ENCODE data around the gene FGF4. TPM values are rescaled to one million over a fixed set of nuclear protein-coding genes. Genes with fewer than 3 reads are reported as not detected.

FGF4 gene
- total RNA-seq, 1 experiment from 2014 or later: not detected

DNA sequence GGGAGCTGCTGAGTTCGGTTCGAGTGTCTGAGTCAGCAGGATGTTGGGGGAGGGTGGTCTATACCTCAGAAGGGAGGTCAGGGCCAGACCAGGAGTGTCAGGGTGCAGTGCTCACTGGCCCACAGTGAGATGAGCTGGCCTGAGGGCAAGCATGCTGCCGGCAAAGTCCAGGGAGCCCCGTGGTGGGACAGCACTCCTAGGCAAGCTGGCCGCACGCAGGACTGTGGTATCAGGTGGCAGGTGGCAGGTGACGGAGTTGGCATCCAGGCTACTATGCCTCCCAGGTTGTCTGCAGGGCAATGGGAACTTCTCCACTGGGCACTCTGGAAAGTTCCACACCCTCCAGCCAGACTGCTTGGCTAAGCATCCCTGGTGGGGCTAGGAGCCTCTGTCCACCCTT, 39.3 kb upstream of the FGF4 start:
- Histone ChIP-seq H3K79me2 (ENCODE audit: insufficient read depth, low read length) (no peaks in the 10 kb centered on the region), H3K27me3 (ENCODE audit: insufficient read depth, low read length) (0 out of 2 replicates have a peak, but pooled peaks cover 8% of the 10 kb centered on the region)

DNA sequence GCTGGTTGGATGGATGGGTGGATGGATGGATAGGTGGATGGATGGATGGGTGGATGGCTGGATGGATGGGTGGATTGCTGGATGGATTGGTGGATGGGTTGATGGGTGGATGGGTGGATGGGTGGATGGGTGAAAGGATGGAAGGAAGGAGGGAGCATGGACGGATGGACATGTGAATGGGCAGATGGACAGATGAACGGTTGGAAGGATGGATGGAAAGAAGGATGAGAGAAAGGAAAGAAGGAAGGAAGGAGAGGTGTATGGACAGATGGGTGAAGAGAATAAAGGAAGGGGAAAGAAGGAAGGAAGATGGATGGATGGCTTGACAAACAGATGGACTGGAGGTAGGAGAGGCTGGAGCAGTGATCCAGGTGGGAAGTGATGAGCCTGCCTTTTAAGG, 38.7 kb upstream of the FGF4 start:
- Histone ChIP-seq H3K27ac (ENCODE audit: low read depth, low read length) (no peak overlapping the region), H3K79me2 (ENCODE audit: insufficient read depth, low read length) (no peaks in the 10 kb centered on the region), H2AFZ (ENCODE audit: low read depth, low read length, poor library complexity, severe bottlenecking) (no peak overlapping the region), H3K9me3 (ENCODE audit: control insufficient read depth in 1 of 2, insufficient read depth in 1 of 2, low read depth in 1 of 2, low read length in 2 of 2) (no peaks in the 10 kb centered on the region), H4K20me1 (ENCODE audit: insufficient read depth) (no peaks in the 10 kb centered on the region), H3K4me2 (ENCODE audit: low read length) (no peak overlapping the region), H3K9me2 (ENCODE audit: insufficient read depth) (no peaks in the 10 kb centered on the region), H3K9ac (ENCODE audit: low read length) (no peak overlapping the region), H3K36me3 (ENCODE audit: control insufficient read depth in 1 of 2, insufficient read depth in 2 of 2, low read length in 2 of 2) (no peaks in the 10 kb centered on the region), H3K4me3 (replicated peaks in 1 of 2; ENCODE audit: low read depth in 1 of 2, low read length in 2 of 2) (no peak overlapping the region), H3K4me1 (ENCODE audit: control insufficient read depth in 1 of 2, insufficient read depth in 2 of 2, low read length in 2 of 2) (peaks cover 3 to 16% of the 10 kb centered on the region in 2 experiments; a peak in 3 of 4 replicates), H3K27me3 (ENCODE audit: insufficient read depth, low read length) (0 out of 2 replicates have a peak, but pooled peaks cover 8% of the 10 kb centered on the region)
- ChIA-PET CTCF (no interaction called here), RAD21 (ENCODE audit: low non-redundant PET in 1 of 2, low total read pairs in 2 of 2, uncharacterized antibody in 2 of 2, unreplicated experiment in 2 of 2) (no interaction called here), POLR2A (no interaction called here)
- no TSS peak for BruUV-seq (replicated peaks)
- ATAC-seq (no peak), DNase-seq (ENCODE audit: low read depth, low spot score) (no peak)
- intact Hi-C loops (cut with micrococcal nuclease): no loop called here
- TF ChIP-seq, protein P1, sequence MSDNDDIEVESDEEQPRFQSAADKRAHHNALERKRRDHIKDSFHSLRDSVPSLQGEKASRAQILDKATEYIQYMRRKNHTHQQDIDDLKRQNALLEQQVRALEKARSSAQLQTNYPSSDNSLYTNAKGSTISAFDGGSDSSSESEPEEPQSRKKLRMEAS (IDR thresholded peaks at IDR 0.05): no peak
- TF ChIP-seq, protein P2, sequence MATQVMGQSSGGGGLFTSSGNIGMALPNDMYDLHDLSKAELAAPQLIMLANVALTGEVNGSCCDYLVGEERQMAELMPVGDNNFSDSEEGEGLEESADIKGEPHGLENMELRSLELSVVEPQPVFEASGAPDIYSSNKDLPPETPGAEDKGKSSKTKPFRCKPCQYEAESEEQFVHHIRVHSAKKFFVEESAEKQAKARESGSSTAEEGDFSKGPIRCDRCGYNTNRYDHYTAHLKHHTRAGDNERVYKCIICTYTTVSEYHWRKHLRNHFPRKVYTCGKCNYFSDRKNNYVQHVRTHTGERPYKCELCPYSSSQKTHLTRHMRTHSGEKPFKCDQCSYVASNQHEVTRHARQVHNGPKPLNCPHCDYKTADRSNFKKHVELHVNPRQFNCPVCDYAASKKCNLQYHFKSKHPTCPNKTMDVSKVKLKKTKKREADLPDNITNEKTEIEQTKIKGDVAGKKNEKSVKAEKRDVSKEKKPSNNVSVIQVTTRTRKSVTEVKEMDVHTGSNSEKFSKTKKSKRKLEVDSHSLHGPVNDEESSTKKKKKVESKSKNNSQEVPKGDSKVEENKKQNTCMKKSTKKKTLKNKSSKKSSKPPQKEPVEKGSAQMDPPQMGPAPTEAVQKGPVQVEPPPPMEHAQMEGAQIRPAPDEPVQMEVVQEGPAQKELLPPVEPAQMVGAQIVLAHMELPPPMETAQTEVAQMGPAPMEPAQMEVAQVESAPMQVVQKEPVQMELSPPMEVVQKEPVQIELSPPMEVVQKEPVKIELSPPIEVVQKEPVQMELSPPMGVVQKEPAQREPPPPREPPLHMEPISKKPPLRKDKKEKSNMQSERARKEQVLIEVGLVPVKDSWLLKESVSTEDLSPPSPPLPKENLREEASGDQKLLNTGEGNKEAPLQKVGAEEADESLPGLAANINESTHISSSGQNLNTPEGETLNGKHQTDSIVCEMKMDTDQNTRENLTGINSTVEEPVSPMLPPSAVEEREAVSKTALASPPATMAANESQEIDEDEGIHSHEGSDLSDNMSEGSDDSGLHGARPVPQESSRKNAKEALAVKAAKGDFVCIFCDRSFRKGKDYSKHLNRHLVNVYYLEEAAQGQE (IDR thresholded peaks at IDR 0.05; ENCODE audit: low read depth): no peak
- TF ChIP-seq TCF7L2 (IDR thresholded peaks at IDR 0.05; ENCODE audit: borderline replicate concordance, extremely low read depth, insufficient read depth, insufficient read length) (no peak), ZFX (IDR thresholded peaks at IDR 0.05) (no peak), POLR2AphosphoS5 (IDR thresholded peaks at IDR 0.05; ENCODE audit: low read depth, low read length) (no peak), ZNF274 (IDR thresholded peaks at IDR 0.05; ENCODE audit: low read depth, low read length) (no peak), RAD21 (IDR thresholded peaks at IDR 0.05; ENCODE audit: low read depth) (no peak), EGR1 (IDR thresholded peaks at IDR 0.05; ENCODE audit: low read depth) (no peak), EZH2phosphoT487 (IDR thresholded peaks at IDR 0.05; ENCODE audit: borderline replicate concordance) (no peak), CBX3 (IDR thresholded peaks at IDR 0.05; ENCODE audit: low read depth) (no peak), YY1 (IDR thresholded peaks at IDR 0.05; ENCODE audit: extremely low read depth, insufficient replicate concordance, low read depth, low read length) (no peak), SRF (IDR thresholded peaks at IDR 0.05; ENCODE audit: low read depth) (no peak), EZH2 (IDR thresholded peaks at IDR 0.05) (no peak)
- TF ChIP-seq, protein P3, sequence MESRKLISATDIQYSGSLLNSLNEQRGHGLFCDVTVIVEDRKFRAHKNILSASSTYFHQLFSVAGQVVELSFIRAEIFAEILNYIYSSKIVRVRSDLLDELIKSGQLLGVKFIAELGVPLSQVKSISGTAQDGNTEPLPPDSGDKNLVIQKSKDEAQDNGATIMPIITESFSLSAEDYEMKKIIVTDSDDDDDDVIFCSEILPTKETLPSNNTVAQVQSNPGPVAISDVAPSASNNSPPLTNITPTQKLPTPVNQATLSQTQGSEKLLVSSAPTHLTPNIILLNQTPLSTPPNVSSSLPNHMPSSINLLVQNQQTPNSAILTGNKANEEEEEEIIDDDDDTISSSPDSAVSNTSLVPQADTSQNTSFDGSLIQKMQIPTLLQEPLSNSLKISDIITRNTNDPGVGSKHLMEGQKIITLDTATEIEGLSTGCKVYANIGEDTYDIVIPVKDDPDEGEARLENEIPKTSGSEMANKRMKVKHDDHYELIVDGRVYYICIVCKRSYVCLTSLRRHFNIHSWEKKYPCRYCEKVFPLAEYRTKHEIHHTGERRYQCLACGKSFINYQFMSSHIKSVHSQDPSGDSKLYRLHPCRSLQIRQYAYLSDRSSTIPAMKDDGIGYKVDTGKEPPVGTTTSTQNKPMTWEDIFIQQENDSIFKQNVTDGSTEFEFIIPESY (IDR thresholded peaks at IDR 0.05; ENCODE audit: extremely low read depth, insufficient replicate concordance, low read length): no peak

More for the DNA sequence above, 39.3 kb upstream of the FGF4 start:
- no peak overlapping the region for H3K27ac ChIP-seq (ENCODE audit: low read depth, low read length)
- peaks cover 3 to 16% of the 10 kb centered on the region in 2 experiments; a peak in 3 of 4 replicates for H3K4me1 ChIP-seq (ENCODE audit: control insufficient read depth in 1 of 2, insufficient read depth in 2 of 2, low read length in 2 of 2)
- ATAC-seq (no peak), DNase-seq (ENCODE audit: low read depth, low spot score) (no peak)
- no peak overlapping the region for H2AFZ ChIP-seq (ENCODE audit: low read depth, low read length, poor library complexity, severe bottlenecking)
- RAD21 ChIA-PET (ENCODE audit: low non-redundant PET in 1 of 2, low total read pairs in 2 of 2, uncharacterized antibody in 2 of 2, unreplicated experiment in 2 of 2): no interaction called here
- no peaks in the 10 kb centered on the region for H3K9me3 ChIP-seq (ENCODE audit: control insufficient read depth in 1 of 2, insufficient read depth in 1 of 2, low read depth in 1 of 2, low read length in 2 of 2)
- POLR2A ChIA-PET: no interaction called here
- CTCF ChIA-PET: no interaction called here
- no peaks in the 10 kb centered on the region for H3K9me2 ChIP-seq (ENCODE audit: insufficient read depth)
- no peak overlapping the region for H3K4me2 ChIP-seq (ENCODE audit: low read length)
- BruUV-seq (replicated peaks): no TSS peak
- no peaks in the 10 kb centered on the region for H3K36me3 ChIP-seq (ENCODE audit: control insufficient read depth in 1 of 2, insufficient read depth in 2 of 2, low read length in 2 of 2)
- H3K9ac ChIP-seq (ENCODE audit: low read length): no peak overlapping the region
- H3K4me3 ChIP-seq (replicated peaks in 1 of 2; ENCODE audit: low read depth in 1 of 2, low read length in 2 of 2): no peak overlapping the region
- H4K20me1 ChIP-seq (ENCODE audit: insufficient read depth): no peaks in the 10 kb centered on the region
- intact Hi-C loops (cut with micrococcal nuclease): no loop called here
- TF ChIP-seq FOSL1 (IDR thresholded peaks at IDR 0.05; ENCODE audit: low read depth): no peak
- TF ChIP-seq JUND (IDR thresholded peaks at IDR 0.05): no peak
- no peak for TF ChIP-seq CBX3 (IDR thresholded peaks at IDR 0.05; ENCODE audit: low read depth)
- no peak for TF ChIP-seq YY1 (IDR thresholded peaks at IDR 0.05; ENCODE audit: extremely low read depth, insufficient replicate concordance, low read depth, low read length)
- no peak for TF ChIP-seq EGR1 (IDR thresholded peaks at IDR 0.05; ENCODE audit: low read depth)

Data from HCT116 (cell line).